Colonic mucosa (tissue), 4 donors: ENCODE data around the gene PITX3. TPM values are rescaled to one million over a fixed set of nuclear protein-coding genes. Genes with fewer than 3 reads are reported as not detected.
A peak's percentile ranks its signal among the peaks of the same experiment; 100 is the strongest.

ENCODE experiments used
- DNase-seq: peaks from one replicate; pipeline ENCODE4 v3.0.0-alpha.2; 2020
- H3K27ac ChIP-seq: fragments of 200-600 bp; one replicate; pipeline ENCODE4 v1.8.0; 2021
- H3K27me3 ChIP-seq: fragments of 200-600 bp; one replicate; pipeline ENCODE4 v1.8.0; 2021
- H3K36me3 ChIP-seq: fragments of 200-600 bp; one replicate; pipeline ENCODE4 v1.8.0; 2021
- H3K4me1 ChIP-seq: fragments of 200-600 bp; one replicate; pipeline ENCODE4 v1.8.0; 2021; ENCODE audit warnings: mild to moderate bottlenecking
- H3K4me3 ChIP-seq: fragments of 200-600 bp; one replicate; pipeline ENCODE4 v1.8.0; 2021
- H3K9ac ChIP-seq, 2 donors: one replicate each; pipeline ENCODE4 v1.7.0; 2013; ENCODE audit warnings: control low read depth in 2 of 2, low read depth in 2 of 2, low read length in 2 of 2
- H3K9me3 ChIP-seq: fragments of 200-600 bp; one replicate; pipeline ENCODE4 v1.8.0; 2021
- CTCF ChIP-seq: fragments of 200-600 bp; IDR thresholded peaks from one replicate; pipeline ENCODE4 v1.8.0; 2022; ENCODE audit warnings: antibody characterized with exemption, mild to moderate bottlenecking
- intact Hi-C: fragments of 100-400 bp; cut with DNase I; formaldehyde crosslinking; loops from one replicate; pipeline ENCODE4 v1.14.1; 2022
- total RNA-seq, 2 donors: library from RNA; stranded (reverse); fragmentation: NEBNext Ultra II Directional in 1 of 2; extraction: Animal tissue kit (Norgen Biotek cat#: 25700) in 1 of 2; gene quantifications; one replicate each; pipeline ENCODE4 v1.2.1, GENCODE V29; 2021
- donor health status: healthy.
- donor health status: DM: no; HTN: no; CAD: no.
- donor health status: DM: no; HTN: no; CAD: no.

Gene PITX3
- total RNA-seq, 2 donors from 2014 or later, result not detected

GRCh38 chr10:102188298-102188940 is 52.9 kb downstream of the PITX3 start:
- peaks cover 7% of the 10 kb centered on the region for H3K4me1 ChIP-seq
- H3K4me3 ChIP-seq, result no peak overlapping the region
- intact Hi-C loops, result no loop called here
- TF ChIP-seq CTCF, result no peak
- peak; percentile 23 for DNase-seq
- no peaks in the 10 kb centered on the region for H3K36me3 ChIP-seq
- H3K9me3 ChIP-seq, result no peaks in the 10 kb centered on the region
- H3K27me3 ChIP-seq, result no peaks in the 10 kb centered on the region
- no peak overlapping the region for H3K27ac ChIP-seq
- H3K9ac ChIP-seq, result peak overlapping the region in 1 of 2 donors; percentile 1

DNA sequence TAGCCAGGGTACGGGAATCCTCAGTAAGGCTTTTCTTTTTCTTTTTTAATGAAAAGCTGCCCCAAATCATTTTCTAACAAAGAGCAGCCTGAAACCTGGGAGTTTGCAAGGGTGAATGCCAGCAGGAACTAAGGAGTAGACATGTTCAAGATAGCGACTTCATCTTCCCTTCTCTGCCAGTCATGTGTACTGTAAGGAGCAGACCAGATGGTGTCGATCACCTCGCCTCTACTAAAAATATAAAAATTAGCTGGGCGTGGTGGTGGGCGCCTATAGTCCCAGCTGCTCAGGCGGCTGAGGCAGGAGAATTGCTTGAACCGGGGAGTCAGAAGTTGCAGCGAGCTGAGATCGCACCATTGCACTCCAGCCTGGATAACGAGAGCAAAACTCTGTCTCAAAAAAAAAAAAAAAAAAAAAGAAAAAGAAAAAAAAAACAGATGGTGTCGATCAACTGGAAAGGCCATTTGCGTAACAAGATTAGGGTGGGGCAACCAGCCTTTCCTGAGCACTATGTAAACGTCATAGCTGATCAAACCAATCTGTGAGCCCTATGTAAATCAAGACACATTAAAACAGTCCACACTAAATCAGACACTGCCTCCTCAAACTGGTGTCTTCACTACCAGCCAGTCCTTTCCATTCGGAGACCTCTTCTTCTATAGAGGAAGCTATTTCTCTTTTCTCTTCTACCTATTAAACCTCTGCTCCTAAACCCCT is 55.3 kb downstream of the PITX3 start:
- Histone ChIP-seq H3K4me1 (peaks cover 7% of the 10 kb centered on the region), H3K36me3 (no peaks in the 10 kb centered on the region), H3K27me3 (no peaks in the 10 kb centered on the region), H3K4me3 (no peak overlapping the region), H3K27ac (no peak overlapping the region), H3K9ac (no peak overlapping the region), H3K9me3 (no peaks in the 10 kb centered on the region)
- TF ChIP-seq CTCF, result no peak
- intact Hi-C loops, result no loop called here
- DNase-seq, result no peak

GRCh38 chr10:102185272-102185671 is 56.0 kb downstream of the PITX3 start:
- Histone ChIP-seq H3K4me3 (no peak overlapping the region), H3K27ac (no peak overlapping the region), H3K9ac (no peak overlapping the region), H3K9me3 (no peaks in the 10 kb centered on the region), H3K4me1 (peaks cover 7% of the 10 kb centered on the region), H3K36me3 (no peaks in the 10 kb centered on the region), H3K27me3 (no peaks in the 10 kb centered on the region)
- DNase-seq, result no peak
- intact Hi-C loops, result no loop called here
- TF ChIP-seq CTCF, result no peak

GRCh38 chr10:102184606-102185005 is 56.7 kb downstream of the PITX3 start:
- Histone ChIP-seq H3K4me1 (peaks cover 7% of the 10 kb centered on the region), H3K9ac (no peak overlapping the region)
- TF ChIP-seq CTCF, result no peak

More at GRCh38 chr10:102184606-102185005, 56.7 kb downstream of the PITX3 start:
- Histone ChIP-seq H3K27ac (no peak overlapping the region), H3K9me3 (no peaks in the 10 kb centered on the region), H3K4me3 (no peak overlapping the region), H3K27me3 (no peaks in the 10 kb centered on the region), H3K36me3 (no peaks in the 10 kb centered on the region)
- intact Hi-C loops, result no loop called here
- DNase-seq, result no peak

Other genes starting within 250 kb of the PITX3 start
- gene ARMH3, start 185.3 kb downstream of the PITX3 start, total RNA-seq, result 10 to 100 TPM; 25.1 to 31.3 TPM
- gene HPS6, start 176.2 kb downstream of the PITX3 start, total RNA-seq, result 10 to 100 TPM; 21.9 to 26.6 TPM
- 10 to 100 TPM; 30.8 to 31.4 TPM for gene LDB1, start 121.1 kb downstream of the PITX3 start, total RNA-seq
- gene PPRC1, start 108.5 kb downstream of the PITX3 start, total RNA-seq, result 10 to 100 TPM; 17.0 to 36.1 TPM
- gene NOLC1, start 89.1 kb downstream of the PITX3 start, total RNA-seq, result 10 to 100 TPM; 34.5 to 68.2 TPM
- under 1 TPM in 1 of 2 donors, not detected in 1; 0.24 TPM for gene ELOVL3, start 15.2 kb downstream of the PITX3 start, total RNA-seq
- 10 to 100 TPM; 59.8 to 73.4 TPM for gene GBF1, start 4.0 kb upstream of the PITX3 start, total RNA-seq
- gene NFKB2, start 154.2 kb upstream of the PITX3 start, total RNA-seq, result 10 to 100 TPM; 29.3 to 44.5 TPM
- gene PSD, start 177.3 kb upstream of the PITX3 start, total RNA-seq, result 10 to 100 TPM in 1 of 2 donors, 1 to 10 TPM in 1; 4.2 to 22.5 TPM
- gene FBXL15, start 179.3 kb upstream of the PITX3 start, total RNA-seq, result 10 to 100 TPM; 23.7 to 37.3 TPM
- 10 to 100 TPM; 30.2 to 32.1 TPM for gene CUEDC2, start 191.1 kb upstream of the PITX3 start, total RNA-seq
- 1 to 10 TPM; 2.8 to 4.8 TPM for gene C10orf95, start 210.0 kb upstream of the PITX3 start, total RNA-seq